Measurements from ENCODE around the gene SETBP1. TPM values are rescaled to one million over a fixed set of nuclear protein-coding genes. Genes with fewer than 3 reads are reported as not detected.
A peak's percentile ranks its signal among the peaks of the same experiment; 100 is the strongest.

SETBP1 gene
- total RNA-seq, 1 experiment from 2014 or later, result 9.6 TPM

DNA sequence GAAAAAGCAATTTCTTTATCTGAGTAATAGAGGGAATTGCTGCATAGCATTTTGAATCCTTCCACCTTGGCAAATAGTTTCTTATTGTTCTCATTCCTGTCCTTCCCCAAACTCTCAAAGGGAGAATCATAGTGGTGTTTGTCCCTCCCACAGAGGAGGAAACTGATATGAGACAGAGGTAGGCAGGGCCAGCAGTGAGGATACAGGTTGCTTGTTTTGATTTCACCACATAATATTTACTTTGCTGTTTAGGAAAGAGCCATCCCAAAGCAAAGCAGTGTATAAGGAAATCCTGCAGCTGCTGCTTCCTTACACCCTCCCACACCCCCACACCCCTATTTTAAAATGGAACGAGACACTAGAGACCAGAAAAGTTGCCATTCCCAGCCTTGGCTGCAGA lies 195.3 kb downstream of the SETBP1 start:
- Mint-ChIP-seq H3K4me3 (no peak overlapping the region), H3K27me3 (ENCODE audit: low read depth) (no peaks in the 10 kb centered on the region; the same call in 1 of the 2 replicates), H3K36me3 (peaks cover 16% of the 10 kb centered on the region), H3K9me3 (peaks cover 24% of the 10 kb centered on the region), H3K4me1 (peaks cover under 1% of the 10 kb centered on the region; the same call in 1 of the 2 replicates), H3K27ac (no peak overlapping the region)
- POLR2A ChIA-PET, result no interaction called here
- ATAC-seq (no peak), DNase-seq (ENCODE audit: low spot score) (no peak)
- TF ChIP-seq GABPB1 (CRISPR knock-in tag; IDR thresholded peaks at IDR 0.05) (no peak), AFF4 (CRISPR knock-in tag; IDR thresholded peaks at IDR 0.05; ENCODE audit: borderline replicate concordance) (no peak), NFE2L1 (CRISPR knock-in tag; IDR thresholded peaks at IDR 0.05) (no peak), PREB (CRISPR knock-in tag; IDR thresholded peaks at IDR 0.05; ENCODE audit: borderline replicate concordance) (no peak), ZBTB21 (CRISPR knock-in tag; IDR thresholded peaks at IDR 0.05; ENCODE audit: borderline replicate concordance) (no peak), TCF7 (CRISPR knock-in tag; IDR thresholded peaks at IDR 0.05; ENCODE audit: low read depth) (no peak), IRF2 (CRISPR knock-in tag; IDR thresholded peaks at IDR 0.05; ENCODE audit: borderline replicate concordance, low read depth) (no peak), ZNF396 (CRISPR knock-in tag; IDR thresholded peaks at IDR 0.05; ENCODE audit: borderline replicate concordance) (no peak), SOX15 (CRISPR knock-in tag; IDR thresholded peaks at IDR 0.05) (no peak), NR2C2 (CRISPR knock-in tag; IDR thresholded peaks at IDR 0.05) (no peak), ATF2 (CRISPR knock-in tag; IDR thresholded peaks at IDR 0.05; ENCODE audit: borderline replicate concordance, low read depth) (no peak)
- TF ChIP-seq, protein P1, sequence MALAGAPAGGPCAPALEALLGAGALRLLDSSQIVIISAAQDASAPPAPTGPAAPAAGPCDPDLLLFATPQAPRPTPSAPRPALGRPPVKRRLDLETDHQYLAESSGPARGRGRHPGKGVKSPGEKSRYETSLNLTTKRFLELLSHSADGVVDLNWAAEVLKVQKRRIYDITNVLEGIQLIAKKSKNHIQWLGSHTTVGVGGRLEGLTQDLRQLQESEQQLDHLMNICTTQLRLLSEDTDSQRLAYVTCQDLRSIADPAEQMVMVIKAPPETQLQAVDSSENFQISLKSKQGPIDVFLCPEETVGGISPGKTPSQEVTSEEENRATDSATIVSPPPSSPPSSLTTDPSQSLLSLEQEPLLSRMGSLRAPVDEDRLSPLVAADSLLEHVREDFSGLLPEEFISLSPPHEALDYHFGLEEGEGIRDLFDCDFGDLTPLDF (CRISPR knock-in tag; IDR thresholded peaks at IDR 0.05), result no peak
- CTCF ChIA-PET, result interaction anchor here (0.7 kb wide), 1 partner anchor 1692 kb away, joined by 6 read pairs; no protein-coding TSS in a partner anchor

- DNase-seq (ENCODE audit: low spot score), result no peak
- TF ChIP-seq HMGA2 (CRISPR knock-in tag; IDR thresholded peaks at IDR 0.05), result no peak
- TF ChIP-seq PREB (CRISPR knock-in tag; IDR thresholded peaks at IDR 0.05; ENCODE audit: borderline replicate concordance), result no peak
- no peak for TF ChIP-seq MYBL2 (CRISPR knock-in tag; IDR thresholded peaks at IDR 0.05)
- TF ChIP-seq CBFB (CRISPR knock-in tag; IDR thresholded peaks at IDR 0.05; ENCODE audit: low read depth), result no peak
- no peak for TF ChIP-seq USF2 (CRISPR knock-in tag; IDR thresholded peaks at IDR 0.05)
- TF ChIP-seq TEAD4 (CRISPR knock-in tag; IDR thresholded peaks at IDR 0.05), result no peak
- no peak for TF ChIP-seq FOXP4 (CRISPR knock-in tag; IDR thresholded peaks at IDR 0.05)
- TF ChIP-seq OVOL2 (CRISPR knock-in tag; IDR thresholded peaks at IDR 0.05; ENCODE audit: borderline replicate concordance), result no peak
- TF ChIP-seq, protein P2, sequence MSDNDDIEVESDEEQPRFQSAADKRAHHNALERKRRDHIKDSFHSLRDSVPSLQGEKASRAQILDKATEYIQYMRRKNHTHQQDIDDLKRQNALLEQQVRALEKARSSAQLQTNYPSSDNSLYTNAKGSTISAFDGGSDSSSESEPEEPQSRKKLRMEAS (CRISPR knock-in tag; IDR thresholded peaks at IDR 0.05), result no peak
Measured at GRCh38 chr18:44876755-44877154, 196.1 kb downstream of the SETBP1 start.

More at GRCh38 chr18:44876755-44877154, 196.1 kb downstream of the SETBP1 start:
- CTCF ChIA-PET, result no interaction called here
- POLR2A ChIA-PET, result interaction anchor here (0.5 kb wide), 1 partner anchor 334 kb away, joined by 5 read pairs; no protein-coding TSS in a partner anchor
- H3K27ac Mint-ChIP-seq, result 0 out of 2 replicates have a peak overlapping the region, but pooled peaks have one; percentile 15
- H3K9me3 Mint-ChIP-seq, result peaks cover 24% of the 10 kb centered on the region
- H3K4me3 Mint-ChIP-seq, result no peak overlapping the region
- peaks cover 8% of the 10 kb centered on the region for H3K4me1 Mint-ChIP-seq
- H3K27me3 Mint-ChIP-seq (ENCODE audit: low read depth), result no peaks in the 10 kb centered on the region; the same call in 1 of the 2 replicates
- peaks cover 16% of the 10 kb centered on the region for H3K36me3 Mint-ChIP-seq
- ATAC-seq, result no peak
